Lower lobe of right lung (tissue), 2 donors: Measurements from ENCODE around the gene SIL1. TPM values are rescaled to one million over a fixed set of nuclear protein-coding genes. Genes with fewer than 3 reads are reported as not detected.
"Not testable (repeated sequence)": the region's sequence is repeated elsewhere in the genome, so short reads cannot be mapped to it uniquely, and the experiment has no call there.

ENCODE experiments used
- ATAC-seq, 2 donors: fragments of 200-7000 bp; cut with Tn5 transposase; one replicate each; pipeline ENCODE4 v1.9.1; 2020 to 2022; ENCODE audit warnings: mild to moderate bottlenecking in 2 of 2, moderate library complexity in 2 of 2
- DNase-seq: peaks from one replicate; pipeline ENCODE4 v3.0.0-alpha.2; 2020
- H3K27ac ChIP-seq: fragments of 200-600 bp; one replicate; pipeline ENCODE4 v1.8.0; 2022
- H3K27me3 ChIP-seq: fragments of 200-600 bp; one replicate; pipeline ENCODE4 v1.8.0; 2022; ENCODE audit warnings: low read depth
- H3K36me3 ChIP-seq: fragments of 200-600 bp; one replicate; pipeline ENCODE4 v1.8.0; 2022; ENCODE audit warnings: mild to moderate bottlenecking
- H3K4me1 ChIP-seq: fragments of 200-600 bp; one replicate; pipeline ENCODE4 v1.8.0; 2022
- H3K4me3 ChIP-seq: fragments of 200-600 bp; one replicate; pipeline ENCODE4 v1.8.0; 2022; ENCODE audit warnings: mild to moderate bottlenecking
- H3K9me3 ChIP-seq: fragments of 200-600 bp; one replicate; pipeline ENCODE4 v1.8.0; 2022
- CTCF ChIP-seq: fragments of 200-600 bp; IDR thresholded peaks from one replicate; pipeline ENCODE4 v1.8.0; 2022; ENCODE audit warnings: antibody characterized with exemption, mild to moderate bottlenecking
- intact Hi-C: fragments of 100-400 bp; cut with DNase I; formaldehyde crosslinking; loops from one replicate; pipeline ENCODE4 v1.11.0; 2022
- total RNA-seq: library from RNA; stranded (reverse); fragmentation: NEBNext Ultra II Directional; extraction: Animal tissue kit (Norgen Biotek cat#: 25700); gene quantifications from one replicate; pipeline ENCODE4 v1.2.1, GENCODE V29; 2021
- donor health status: DM: no; HTN: yes; CAD: no; lungs with severe emphysema.

Gene SIL1
- total RNA-seq, 1 donor from 2014 or later: 40.6 TPM

- Histone ChIP-seq H3K4me1 (no peaks in the 10 kb centered on the region), H3K27me3 (no peaks in the 10 kb centered on the region), H3K4me3 (no peak overlapping the region), H3K27ac (no peak overlapping the region), H3K36me3 (no peaks in the 10 kb centered on the region), H3K9me3 (no peaks in the 10 kb centered on the region)
- intact Hi-C loops: no loop called here
- TF ChIP-seq CTCF: no peak
- DNase-seq (no peak), ATAC-seq (no peak)
These were observed 25.3 kb upstream of the SIL1 start for GRCh38 chr5:139223481-139223880.

GRCh38 chr5:139222346-139222745 is 24.2 kb upstream of the SIL1 start:
- DNase-seq: no peak
- TF ChIP-seq CTCF: no peak
- Histone ChIP-seq H3K36me3 (no peaks in the 10 kb centered on the region), H3K4me3 (no peak overlapping the region), H3K9me3 (no peaks in the 10 kb centered on the region), H3K4me1 (no peaks in the 10 kb centered on the region), H3K27me3 (no peaks in the 10 kb centered on the region), H3K27ac (no peak overlapping the region)
- no peak for ATAC-seq
- intact Hi-C loops: no loop called here

- intact Hi-C loops, H3K36me3 ChIP-seq, ATAC-seq, H3K9me3 ChIP-seq, H3K27ac ChIP-seq, H3K27me3 ChIP-seq, H3K4me3 ChIP-seq, H3K4me1 ChIP-seq, DNase-seq: not testable (repeated sequence)
These were observed 19.9 kb upstream of the SIL1 start for GRCh38 chr5:139218038-139218437.

- no peaks in the 10 kb centered on the region for H3K27me3 ChIP-seq
- no peaks in the 10 kb centered on the region for H3K36me3 ChIP-seq
- intact Hi-C loops: no loop called here
- no peak for TF ChIP-seq CTCF
- no peak for DNase-seq
- H3K27ac ChIP-seq: no peak overlapping the region
- H3K4me3 ChIP-seq: no peak overlapping the region
- H3K4me1 ChIP-seq: no peaks in the 10 kb centered on the region
- ATAC-seq: no peak
- no peaks in the 10 kb centered on the region for H3K9me3 ChIP-seq
These were observed 17.2 kb upstream of the SIL1 start for GRCh38 chr5:139215107-139215975.

- intact Hi-C loops: no loop called here
These were observed 16.5 kb upstream of the SIL1 start for GRCh38 chr5:139214646-139215045.

More at GRCh38 chr5:139214646-139215045, 16.5 kb upstream of the SIL1 start:
- Histone ChIP-seq H3K9me3 (no peaks in the 10 kb centered on the region), H3K27me3 (no peaks in the 10 kb centered on the region), H3K36me3 (no peaks in the 10 kb centered on the region), H3K4me1 (no peaks in the 10 kb centered on the region), H3K27ac (no peak overlapping the region), H3K4me3 (no peak overlapping the region)
- DNase-seq (no peak), ATAC-seq (no peak)
- TF ChIP-seq CTCF: no peak
